Ascending aorta (tissue), 2 donors: ENCODE measurements around the gene ARSA. TPM values are rescaled to one million over a fixed set of nuclear protein-coding genes. Genes with fewer than 3 reads are reported as not detected.
A peak's percentile ranks its signal among the peaks of the same experiment; 100 is the strongest.

ENCODE experiments used
- DNase-seq, 2 donors: peaks; one replicate each; pipeline ENCODE4 v3.0.0-alpha.2; 2019; ENCODE audit warnings: low spot score in 2 of 2
- H3K27ac ChIP-seq, 2 donors: fragments of 200-600 bp; sonication (generic); one replicate each; pipeline ENCODE4 v1.5.1; 2016 to 2017; ENCODE audit warnings: mild to moderate bottlenecking in 1 of 2
- H3K27me3 ChIP-seq: fragments of 200-600 bp; sonication (generic); one replicate; pipeline ENCODE4 v1.5.1; 2017
- H3K36me3 ChIP-seq, 2 donors: fragments of 200-600 bp; sonication (generic); one replicate each; pipeline ENCODE4 v1.5.1; 2016
- H3K4me1 ChIP-seq, 2 donors: fragments of 200-600 bp; sonication (generic); one replicate each; pipeline ENCODE4 v1.5.1; 2016 to 2017; ENCODE audit warnings: mild to moderate bottlenecking in 1 of 2
- H3K4me3 ChIP-seq, 2 donors: fragments of 200-600 bp; sonication (generic); one replicate each; pipeline ENCODE4 v1.5.1; 2016 to 2017; ENCODE audit warnings: mild to moderate bottlenecking in 1 of 2
- H3K9me3 ChIP-seq, 2 donors: fragments of 200-600 bp; sonication (generic); one replicate each; pipeline ENCODE4 v1.5.1; 2016
- intact Hi-C: fragments of 100-400 bp; cut with DNase I; formaldehyde crosslinking; loops from one replicate; pipeline ENCODE4 v1.15.1; 2023
- total RNA-seq: library from RNA; depleted of rRNA; stranded (reverse); fragments of >200 nt; gene quantifications from one replicate; pipeline ENCODE4 v1.1.0, GENCODE V29; 2016
- TF ChIP-seq, protein P1 (sequence below), 3 experiments: fragments of 200-600 bp in 2 of 3; fragments of 450-650 bp in 1 of 3; sonication (generic) in 2 of 3; IDR thresholded peaks; one replicate each; pipeline ENCODE4 v1.5.1; 2016 to 2019; ENCODE audit warnings: antibody characterized with exemption in 3 of 3, mild to moderate bottlenecking in 1 of 3, moderate library complexity in 1 of 3

The ARSA gene
- total RNA-seq, 1 donor from 2014 or later, result 111 TPM

DNA sequence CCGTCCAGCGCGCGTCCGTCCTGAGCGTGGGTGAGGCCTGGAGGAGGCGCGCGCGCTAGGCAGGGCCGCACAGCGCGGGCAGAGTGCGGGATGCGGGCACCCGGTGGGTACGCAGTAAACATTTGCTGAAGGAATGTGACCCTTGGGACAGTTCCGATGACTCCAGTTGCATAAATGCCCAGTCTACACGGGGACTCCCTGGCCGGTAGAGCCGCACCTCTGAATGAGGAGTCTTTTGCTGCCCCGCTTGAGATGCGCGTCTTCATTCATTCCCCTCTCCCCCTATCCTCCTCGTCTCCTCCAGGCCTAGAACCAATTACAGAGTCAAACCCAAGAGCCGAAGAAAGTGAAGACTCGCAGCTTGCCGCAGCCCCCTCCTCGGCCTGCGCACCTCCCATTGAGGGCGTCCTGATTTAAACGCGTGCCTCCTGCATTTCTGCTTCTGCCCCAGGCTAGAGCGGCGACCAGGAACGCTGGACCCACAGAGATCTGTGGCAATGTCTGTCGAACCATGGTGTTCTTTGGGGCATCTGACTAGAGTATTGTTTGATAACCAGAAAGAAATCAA is 44.6 kb downstream of the ARSA start:
- peaks cover under 1% of the 10 kb centered on the region for H3K27me3 ChIP-seq
- no peak for DNase-seq
- no peaks in the 10 kb centered on the region for H3K9me3 ChIP-seq
- peaks cover 0 to 5% of the 10 kb centered on the region in 2 donors for H3K36me3 ChIP-seq
- peaks cover 5 to 19% of the 10 kb centered on the region in 2 donors for H3K4me1 ChIP-seq
- TF ChIP-seq, protein P1, sequence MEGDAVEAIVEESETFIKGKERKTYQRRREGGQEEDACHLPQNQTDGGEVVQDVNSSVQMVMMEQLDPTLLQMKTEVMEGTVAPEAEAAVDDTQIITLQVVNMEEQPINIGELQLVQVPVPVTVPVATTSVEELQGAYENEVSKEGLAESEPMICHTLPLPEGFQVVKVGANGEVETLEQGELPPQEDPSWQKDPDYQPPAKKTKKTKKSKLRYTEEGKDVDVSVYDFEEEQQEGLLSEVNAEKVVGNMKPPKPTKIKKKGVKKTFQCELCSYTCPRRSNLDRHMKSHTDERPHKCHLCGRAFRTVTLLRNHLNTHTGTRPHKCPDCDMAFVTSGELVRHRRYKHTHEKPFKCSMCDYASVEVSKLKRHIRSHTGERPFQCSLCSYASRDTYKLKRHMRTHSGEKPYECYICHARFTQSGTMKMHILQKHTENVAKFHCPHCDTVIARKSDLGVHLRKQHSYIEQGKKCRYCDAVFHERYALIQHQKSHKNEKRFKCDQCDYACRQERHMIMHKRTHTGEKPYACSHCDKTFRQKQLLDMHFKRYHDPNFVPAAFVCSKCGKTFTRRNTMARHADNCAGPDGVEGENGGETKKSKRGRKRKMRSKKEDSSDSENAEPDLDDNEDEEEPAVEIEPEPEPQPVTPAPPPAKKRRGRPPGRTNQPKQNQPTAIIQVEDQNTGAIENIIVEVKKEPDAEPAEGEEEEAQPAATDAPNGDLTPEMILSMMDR (IDR thresholded peaks at IDR 0.05), result no peak
- H3K4me3 ChIP-seq, result peak overlapping the region; percentile 65 to 82
- intact Hi-C loops, result loop anchor here (2.0 kb wide), 1 partner anchor 45 kb away; the partner anchor contains the start of gene ARSA
- H3K27ac ChIP-seq, result peak overlapping the region; percentile 95 to 99

- Histone ChIP-seq H3K36me3 (peaks cover 0 to 5% of the 10 kb centered on the region in 2 donors), H3K27ac (peak within 1 kb of the TSS; percentile 95 to 99), H3K9me3 (no peaks in the 10 kb centered on the region), H3K4me1 (peaks cover 7 to 23% of the 10 kb centered on the region in 2 donors), H3K27me3 (peaks cover 5% of the 10 kb centered on the region), H3K4me3 (peak within 1 kb of the TSS; percentile 65 to 82)
- TF ChIP-seq, protein P1 (IDR thresholded peaks at IDR 0.05), result no peak
- intact Hi-C loops, result loop anchor here (1.0 to 2.0 kb wide), 4 partner anchors 20 to 74 kb away; partner anchors contain the start of genes ARSA, NCAPH2, SCO2 and SYCE3
- peak; percentile 92 to 99 for DNase-seq
These were observed 45.3 kb downstream of the ARSA start, which contains the start of gene CHKB for GRCh38 chr22:50582493-50583293. Gene CHKB (minus strand): TSS chr22:50582849. CDS start chr22:50582781, 68 bp downstream.

DNA sequence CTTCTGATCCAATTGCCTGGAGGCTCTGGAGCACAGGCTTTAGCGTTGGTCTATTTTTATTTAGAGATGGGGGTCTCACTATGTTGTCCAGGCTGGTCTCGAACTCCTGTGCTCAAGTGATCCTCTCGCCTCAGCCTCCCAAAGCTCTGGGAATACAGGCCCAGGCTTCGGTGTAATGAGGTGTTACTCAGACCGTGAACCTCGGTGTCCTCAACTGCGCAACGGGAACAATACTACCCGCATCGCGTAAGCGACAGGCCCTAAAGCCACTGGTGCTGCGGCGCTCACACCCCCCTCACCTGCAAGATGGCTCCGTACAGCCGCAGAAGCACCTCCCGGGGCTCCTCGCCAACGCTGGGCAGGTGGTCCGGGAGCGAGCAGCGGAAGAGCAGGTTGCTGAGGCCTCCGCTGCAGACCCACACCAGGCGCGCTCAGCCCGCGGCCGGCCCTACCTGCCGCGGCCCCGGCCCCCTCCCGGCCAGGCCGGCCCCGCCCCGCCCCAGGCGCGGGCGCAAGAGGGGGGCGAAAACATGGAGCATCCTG is 45.9 kb downstream of the ARSA start:
- TF ChIP-seq, protein P1 (IDR thresholded peaks at IDR 0.05), result no peak
- H3K4me3 ChIP-seq, result peak overlapping the region; percentile 65 to 82
- intact Hi-C loops, result loop anchor here (1.0 to 2.0 kb wide), 4 partner anchors 20 to 74 kb away; partner anchors contain the start of genes ARSA, NCAPH2, SCO2 and SYCE3
- H3K27me3 ChIP-seq, result peaks cover 5% of the 10 kb centered on the region
- H3K27ac ChIP-seq, result peak overlapping the region; percentile 95 to 99
- H3K4me1 ChIP-seq, result peaks cover 7 to 23% of the 10 kb centered on the region in 2 donors
- H3K36me3 ChIP-seq, result peaks cover 0 to 5% of the 10 kb centered on the region in 2 donors
- no peak for DNase-seq
- no peaks in the 10 kb centered on the region for H3K9me3 ChIP-seq

DNA sequence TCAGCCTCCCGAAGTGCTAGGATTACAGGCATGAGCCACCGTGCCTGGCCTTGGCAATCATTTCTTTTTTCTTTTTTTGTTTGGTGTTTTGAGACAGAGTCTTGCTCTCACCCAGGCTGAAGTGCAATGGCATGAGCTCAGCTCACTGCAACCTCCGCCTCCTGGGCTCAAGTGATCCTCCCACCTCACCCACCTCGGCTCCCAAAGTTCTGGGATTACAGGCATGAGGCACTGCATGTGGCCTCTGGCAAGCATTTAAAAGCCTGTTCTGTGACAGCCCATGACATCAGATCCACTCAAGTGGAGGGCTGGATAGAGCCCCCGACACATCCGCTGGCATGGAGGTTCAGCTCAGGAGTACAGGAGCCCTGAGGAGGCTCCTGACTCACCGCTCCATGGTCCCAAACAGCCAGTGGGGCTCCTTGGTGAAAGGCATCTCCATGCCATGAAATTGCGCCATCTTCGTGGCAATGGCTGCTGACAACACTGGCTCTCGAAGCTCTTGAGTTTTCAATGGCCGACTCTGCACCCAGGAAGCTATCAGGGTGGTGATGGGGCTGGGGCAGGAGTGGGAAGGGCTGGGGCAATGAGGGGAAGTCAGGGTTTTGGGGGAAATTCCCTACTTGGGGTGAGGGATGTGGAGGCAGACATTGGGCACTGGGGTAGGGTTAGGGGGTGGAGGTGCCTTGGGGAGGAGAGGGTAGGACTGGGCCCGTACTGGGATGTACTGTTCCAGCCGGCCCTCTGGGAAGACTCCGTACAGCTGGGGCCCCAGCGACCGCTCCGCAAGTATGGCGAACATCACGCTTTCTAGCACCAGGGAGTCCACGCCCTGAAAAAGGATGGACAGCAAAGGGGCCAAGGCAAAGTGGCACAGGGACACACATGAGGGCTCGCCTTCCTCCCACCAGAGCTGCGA is 46.7 kb downstream of the ARSA start:
- no peak for DNase-seq
- intact Hi-C loops, result no loop called here
- peaks cover 7 to 23% of the 10 kb centered on the region in 2 donors for H3K4me1 ChIP-seq
- no peak overlapping the region for H3K27ac ChIP-seq
- H3K9me3 ChIP-seq, result no peaks in the 10 kb centered on the region
- H3K4me3 ChIP-seq, result peak overlapping the region; percentile 65 to 82
- H3K36me3 ChIP-seq, result peaks cover 0 to 5% of the 10 kb centered on the region in 2 donors
- TF ChIP-seq, protein P1 (IDR thresholded peaks at IDR 0.05), result no peak
- H3K27me3 ChIP-seq, result peaks cover 5% of the 10 kb centered on the region

DNA sequence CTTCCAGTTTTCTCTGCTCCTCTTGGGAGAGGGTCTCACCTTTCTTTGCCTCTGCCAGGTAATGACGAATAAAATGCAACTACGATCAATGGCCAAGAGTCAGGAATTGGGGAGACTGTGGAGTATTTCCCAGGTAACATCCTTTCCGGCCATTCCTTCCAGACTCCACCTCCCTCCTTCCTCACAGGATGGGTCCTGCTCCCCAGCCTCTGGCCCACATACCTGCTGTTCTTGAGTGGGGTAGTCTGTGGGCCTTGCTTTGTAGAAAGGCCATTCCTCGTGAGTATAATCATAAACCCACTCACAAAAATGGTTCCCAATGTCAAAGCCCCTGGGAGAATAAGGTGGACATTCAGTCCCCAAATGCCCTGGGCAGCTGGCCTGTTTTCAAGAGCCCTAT is 48.2 kb downstream of the ARSA start:
- no peak overlapping the region for H3K4me3 ChIP-seq
- TF ChIP-seq, protein P1 (IDR thresholded peaks at IDR 0.05), result no peak
- no peak overlapping the region for H3K27ac ChIP-seq
- H3K9me3 ChIP-seq, result no peaks in the 10 kb centered on the region
- H3K4me1 ChIP-seq, result peaks cover 7 to 23% of the 10 kb centered on the region in 2 donors
- H3K27me3 ChIP-seq, result peaks cover 5% of the 10 kb centered on the region
- intact Hi-C loops, result no loop called here
- H3K36me3 ChIP-seq, result peaks cover 0 to 5% of the 10 kb centered on the region in 2 donors
- DNase-seq, result no peak
